ENCODE data around the gene ADAMTS12. TPM values are rescaled to one million over a fixed set of nuclear protein-coding genes. Genes with fewer than 3 reads are reported as not detected.

Gene ADAMTS12
- total RNA-seq, 1 experiment from 2014 or later = 6.2 TPM

- Histone ChIP-seq H3K27ac (ENCODE audit: insufficient read length, low read depth, low read length) (no peak overlapping the region), H3K56ac (ENCODE audit: insufficient read length, low read depth, low read length) (no peak overlapping the region), H2BK20ac (ENCODE audit: low read depth, low read length, poor library complexity, severe bottlenecking) (no peak overlapping the region), H2AK5ac (ENCODE audit: insufficient read length, low read length) (no peak overlapping the region), H3K79me1 (ENCODE audit: insufficient read depth, low read depth, low read length, poor library complexity, severe bottlenecking) (no peaks in the 10 kb centered on the region), H4K20me1 (ENCODE audit: control insufficient read depth, insufficient read depth, insufficient read length) (no peaks in the 10 kb centered on the region), H3K23me2 (ENCODE audit: insufficient read length, low read depth, low read length, poor library complexity, severe bottlenecking) (no peaks in the 10 kb centered on the region), H2BK15ac (ENCODE audit: low read depth, low read length) (no peak overlapping the region), H3K14ac (ENCODE audit: insufficient read depth, low read length) (no peak overlapping the region), H3K9ac (ENCODE audit: extremely low read depth, insufficient read length, low read length) (no peak overlapping the region), H3K4me1 (ENCODE audit: insufficient read depth, low read length) (no peaks in the 10 kb centered on the region), H3K23ac (ENCODE audit: insufficient read length, low read depth, low read length) (no peak overlapping the region), H4K8ac (replicated peaks; ENCODE audit: insufficient read length, low read depth, low read length) (no peak overlapping the region), H3K9me3 (ENCODE audit: control insufficient read depth, low read depth, low read length) (no peaks in the 10 kb centered on the region), H3K4ac (ENCODE audit: low read depth, low read length) (no peak overlapping the region), H2BK120ac (ENCODE audit: low read depth, low read length, poor library complexity, severe bottlenecking) (no peak overlapping the region), H2BK12ac (ENCODE audit: insufficient read length, low read depth, low read length) (no peak overlapping the region), H3K27me3 (ENCODE audit: insufficient read depth, low read length) (no peaks in the 10 kb centered on the region), H4K91ac (ENCODE audit: insufficient read length, low read depth, low read length) (no peak overlapping the region), H2AFZ (ENCODE audit: low read length) (no peak overlapping the region), H2BK5ac (ENCODE audit: insufficient read length, low read length) (no peak overlapping the region), H3K18ac (ENCODE audit: insufficient read length, low read depth, low read length) (no peak overlapping the region), H3K79me2 (ENCODE audit: insufficient read depth, low read length) (no peaks in the 10 kb centered on the region), H3K4me2 (ENCODE audit: insufficient read depth, insufficient read length, low read length) (no peak overlapping the region), H4K5ac (ENCODE audit: insufficient read length, low read depth, low read length) (no peak overlapping the region), H3T11ph (ENCODE audit: low read length) (no peak overlapping the region)
- H3K4me1 Mint-ChIP-seq = no peaks in the 10 kb centered on the region
- peaks cover 0 to 6% of the 10 kb centered on the region in 2 experiments; a peak in 2 of 5 replicates for H3K9me3 Mint-ChIP-seq
- no peak overlapping the region; a peak in 1 of 7 replicates for H3K27ac Mint-ChIP-seq
- TF ChIP-seq, protein P1, sequence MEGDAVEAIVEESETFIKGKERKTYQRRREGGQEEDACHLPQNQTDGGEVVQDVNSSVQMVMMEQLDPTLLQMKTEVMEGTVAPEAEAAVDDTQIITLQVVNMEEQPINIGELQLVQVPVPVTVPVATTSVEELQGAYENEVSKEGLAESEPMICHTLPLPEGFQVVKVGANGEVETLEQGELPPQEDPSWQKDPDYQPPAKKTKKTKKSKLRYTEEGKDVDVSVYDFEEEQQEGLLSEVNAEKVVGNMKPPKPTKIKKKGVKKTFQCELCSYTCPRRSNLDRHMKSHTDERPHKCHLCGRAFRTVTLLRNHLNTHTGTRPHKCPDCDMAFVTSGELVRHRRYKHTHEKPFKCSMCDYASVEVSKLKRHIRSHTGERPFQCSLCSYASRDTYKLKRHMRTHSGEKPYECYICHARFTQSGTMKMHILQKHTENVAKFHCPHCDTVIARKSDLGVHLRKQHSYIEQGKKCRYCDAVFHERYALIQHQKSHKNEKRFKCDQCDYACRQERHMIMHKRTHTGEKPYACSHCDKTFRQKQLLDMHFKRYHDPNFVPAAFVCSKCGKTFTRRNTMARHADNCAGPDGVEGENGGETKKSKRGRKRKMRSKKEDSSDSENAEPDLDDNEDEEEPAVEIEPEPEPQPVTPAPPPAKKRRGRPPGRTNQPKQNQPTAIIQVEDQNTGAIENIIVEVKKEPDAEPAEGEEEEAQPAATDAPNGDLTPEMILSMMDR (conservative IDR thresholded peaks at IDR 0.05) = no peak
- WGBS (ENCODE audit: extremely low coverage, insufficient read length, low lambda C conversion rate) = no CpG with 5 or more reads among the region's 10 CpGs
- no peak for DNase-seq
- H3K4me3 Mint-ChIP-seq = no peak overlapping the region
- peaks cover 2 to 9% (median 4%) of the 10 kb centered on the region in 3 experiments; a peak in 5 of 7 replicates for H3K36me3 Mint-ChIP-seq (ENCODE audit: insufficient read depth in 1 of 3, low read depth in 3 of 3)
- H3K27me3 Mint-ChIP-seq (ENCODE audit: low read depth) = no peaks in the 10 kb centered on the region
These were observed 314.8 kb downstream of the ADAMTS12 start for GRCh38 chr5:33576726-33577590.

Measured in H9 (cell line).